Right lobe of liver (tissue), 4 donors: ENCODE results near the gene ARHGAP22.

Experiments used
- CTCF ChIP-seq, 4 donors: fragments of 200-600 bp in 3 of 4; fragments of 450-650 bp in 1 of 4; IDR thresholded peaks; one replicate each; pipeline versions ENCODE4 v1.5.1 to v1.8.0; 2016 to 2022; ENCODE audit warnings: antibody characterized with exemption in 4 of 4, mild to moderate bottlenecking in 2 of 4
- POLR2A ChIP-seq: fragments of 450-650 bp; IDR thresholded peaks from one replicate; pipeline ENCODE4 v1.6.1; 2017; ENCODE audit warnings: antibody characterized with exemption, mild to moderate bottlenecking
- donor health status: DM: no; HTN: no; CAD: no.
- donor health status: DM: no; HTN: no; CAD: no.
- donor health status: DM: no; HTN: yes; CAD: no.

GRCh38 chr10:48473704-48474103 lies 131.2 kb downstream of the ARHGAP22 start:
- TF ChIP-seq POLR2A = no peak
- TF ChIP-seq CTCF (IDR thresholded peaks at IDR 0.05) = no peak
